Calu3 (cell line): ENCODE results near the gene BRD3. TPM values are rescaled to one million over a fixed set of nuclear protein-coding genes. Genes with fewer than 3 reads are reported as not detected.

ENCODE experiments used
- BruUV-seq: library from RNA; stranded (reverse); fragments of 400-500 nt; replicated peaks from 2 replicates; lab custom pipeline; 2021; lab: Mats Ljungman, UMichigan
- CTCF ChIA-PET: fragments of 300-600 bp; sonication (Branson Sonifier 250); formaldehyde crosslinking; loops from one replicate; lab custom pipeline; 2022; ENCODE audit warnings: antibody characterized with exemption; lab: Charles Lee
- DNase-seq: peaks from one replicate; pipeline ENCODE4 v3.0.0; 2022
- H3K27ac Mint-ChIP-seq: one replicate; pipeline ENCODE4 v1.8.0; 2022; ENCODE audit warnings: mixed read lengths; ENCODE audit not compliant: unreplicated experiment
- H3K27me3 Mint-ChIP-seq: one replicate; pipeline ENCODE4 v1.8.0; 2022; ENCODE audit warnings: mixed read lengths; ENCODE audit not compliant: unreplicated experiment
- H3K36me3 Mint-ChIP-seq: one replicate; pipeline ENCODE4 v1.8.0; 2022; ENCODE audit warnings: mild to moderate bottlenecking, moderate library complexity, mixed read lengths; ENCODE audit not compliant: insufficient read depth, unreplicated experiment
- H3K4me1 Mint-ChIP-seq: one replicate; pipeline ENCODE4 v1.8.0; 2022; ENCODE audit warnings: mild to moderate bottlenecking, low read depth, mixed read lengths; ENCODE audit not compliant: unreplicated experiment
- H3K4me3 Mint-ChIP-seq: one replicate; pipeline ENCODE4 v1.8.0; 2022; ENCODE audit warnings: mild to moderate bottlenecking, low read depth, moderate library complexity, mixed read lengths; ENCODE audit not compliant: unreplicated experiment
- H3K9me3 Mint-ChIP-seq: one replicate; pipeline ENCODE4 v1.8.0; 2022; ENCODE audit warnings: low read depth, mixed read lengths; ENCODE audit not compliant: unreplicated experiment
- intact Hi-C: fragments of 100-400 bp; cut with micrococcal nuclease; formaldehyde crosslinking; loops from one replicate; pipeline ENCODE4 v1.10.0; 2022; ENCODE audit not compliant: unreplicated experiment
- total RNA-seq: library from RNA; stranded (reverse); gene quantifications from 2 replicates; pipeline ENCODE4 v1.2.3, GENCODE V29; 2022
- TF ChIP-seq, protein P1 (sequence below): fragments of 200-600 bp; IDR thresholded peaks from one replicate; pipeline ENCODE4 v1.8.0; 2022; ENCODE audit warnings: antibody characterized with exemption; ENCODE audit not compliant: unreplicated experiment

The BRD3 gene
- total RNA-seq, 1 experiment from 2014 or later, result 30.8 TPM

- H3K27me3 Mint-ChIP-seq, result peaks cover 14% of the 10 kb centered on the region
- DNase-seq, result no peak
- TF ChIP-seq, protein P1, sequence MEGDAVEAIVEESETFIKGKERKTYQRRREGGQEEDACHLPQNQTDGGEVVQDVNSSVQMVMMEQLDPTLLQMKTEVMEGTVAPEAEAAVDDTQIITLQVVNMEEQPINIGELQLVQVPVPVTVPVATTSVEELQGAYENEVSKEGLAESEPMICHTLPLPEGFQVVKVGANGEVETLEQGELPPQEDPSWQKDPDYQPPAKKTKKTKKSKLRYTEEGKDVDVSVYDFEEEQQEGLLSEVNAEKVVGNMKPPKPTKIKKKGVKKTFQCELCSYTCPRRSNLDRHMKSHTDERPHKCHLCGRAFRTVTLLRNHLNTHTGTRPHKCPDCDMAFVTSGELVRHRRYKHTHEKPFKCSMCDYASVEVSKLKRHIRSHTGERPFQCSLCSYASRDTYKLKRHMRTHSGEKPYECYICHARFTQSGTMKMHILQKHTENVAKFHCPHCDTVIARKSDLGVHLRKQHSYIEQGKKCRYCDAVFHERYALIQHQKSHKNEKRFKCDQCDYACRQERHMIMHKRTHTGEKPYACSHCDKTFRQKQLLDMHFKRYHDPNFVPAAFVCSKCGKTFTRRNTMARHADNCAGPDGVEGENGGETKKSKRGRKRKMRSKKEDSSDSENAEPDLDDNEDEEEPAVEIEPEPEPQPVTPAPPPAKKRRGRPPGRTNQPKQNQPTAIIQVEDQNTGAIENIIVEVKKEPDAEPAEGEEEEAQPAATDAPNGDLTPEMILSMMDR, result no peak
- no peaks in the 10 kb centered on the region for H3K9me3 Mint-ChIP-seq
- no peak overlapping the region for H3K27ac Mint-ChIP-seq
- no peaks in the 10 kb centered on the region for H3K4me1 Mint-ChIP-seq
- CTCF ChIA-PET, result no interaction called here
- no TSS peak for BruUV-seq
- no peaks in the 10 kb centered on the region for H3K36me3 Mint-ChIP-seq
- H3K4me3 Mint-ChIP-seq, result no peak overlapping the region
- intact Hi-C loops, result no loop called here
Observed at GRCh38 chr9:134011401-134011800, 56.4 kb downstream of the BRD3 start.

GRCh38 chr9:134010310-134011173 is 57.3 kb downstream of the BRD3 start:
- CTCF ChIA-PET, result no interaction called here
- Mint-ChIP-seq H3K9me3 (no peaks in the 10 kb centered on the region), H3K36me3 (no peaks in the 10 kb centered on the region), H3K4me1 (no peaks in the 10 kb centered on the region), H3K27ac (no peak overlapping the region), H3K27me3 (peaks cover 14% of the 10 kb centered on the region), H3K4me3 (no peak overlapping the region)
- TF ChIP-seq, protein P1, result no peak
- DNase-seq, result peak; percentile 30
- no TSS peak for BruUV-seq
- intact Hi-C loops, result no loop called here

- intact Hi-C loops, result no loop called here
- TF ChIP-seq, protein P1, result no peak
- H3K4me1 Mint-ChIP-seq, result no peaks in the 10 kb centered on the region
- peaks cover 33% of the 10 kb centered on the region for H3K27me3 Mint-ChIP-seq
- DNase-seq, result no peak
- BruUV-seq, result no TSS peak
- no peak overlapping the region for H3K4me3 Mint-ChIP-seq
- no peak overlapping the region for H3K27ac Mint-ChIP-seq
- CTCF ChIA-PET, result no interaction called here
- no peaks in the 10 kb centered on the region for H3K36me3 Mint-ChIP-seq
- no peaks in the 10 kb centered on the region for H3K9me3 Mint-ChIP-seq
Observed at GRCh38 chr9:134007571-134007970, 60.3 kb downstream of the BRD3 start.

DNA sequence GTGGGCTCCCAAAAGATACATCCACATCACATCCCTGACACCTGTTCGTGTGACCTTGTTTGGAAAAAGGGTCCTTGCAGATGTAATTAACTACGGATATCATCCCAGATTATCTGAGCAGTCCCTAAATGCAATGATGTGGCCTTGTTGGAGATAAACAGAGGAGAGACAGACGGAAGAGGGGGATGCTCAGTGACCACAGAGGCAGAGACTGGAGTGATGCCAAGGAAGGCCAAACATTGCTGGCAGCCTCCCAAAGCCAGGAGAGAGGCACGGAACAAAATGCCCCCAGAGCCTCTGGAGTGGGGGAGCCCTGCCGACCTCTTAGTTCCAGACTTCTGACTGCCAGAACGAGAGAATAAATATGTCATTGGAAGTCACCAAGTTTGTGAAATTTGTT is 60.7 kb downstream of the BRD3 start:
- intact Hi-C loops, result no loop called here
- Mint-ChIP-seq H3K36me3 (no peaks in the 10 kb centered on the region), H3K27ac (no peak overlapping the region), H3K4me1 (no peaks in the 10 kb centered on the region), H3K27me3 (peaks cover 37% of the 10 kb centered on the region), H3K4me3 (no peak overlapping the region), H3K9me3 (no peaks in the 10 kb centered on the region)
- TF ChIP-seq, protein P1, result no peak
- CTCF ChIA-PET, result interaction anchor here (0.5 kb wide), 1 partner anchor 18 kb away, joined by 7 read pairs; no protein-coding TSS in a partner anchor
- no TSS peak for BruUV-seq
- no peak for DNase-seq
